Germinal center (tissue), 1 donor: ENCODE results near the gene LENG8.
A peak's percentile ranks its signal among the peaks of the same experiment; 100 is the strongest.
"Not testable (repeated sequence)": the region's sequence is repeated elsewhere in the genome, so short reads cannot be mapped to it uniquely, and the experiment has no call there.

Experiments used
- DNase-seq: peaks from one replicate; pipeline ENCODE4 v3.0.0; 2012; ENCODE audit warnings: mixed read lengths, low spot score

Gene LENG8

DNA sequence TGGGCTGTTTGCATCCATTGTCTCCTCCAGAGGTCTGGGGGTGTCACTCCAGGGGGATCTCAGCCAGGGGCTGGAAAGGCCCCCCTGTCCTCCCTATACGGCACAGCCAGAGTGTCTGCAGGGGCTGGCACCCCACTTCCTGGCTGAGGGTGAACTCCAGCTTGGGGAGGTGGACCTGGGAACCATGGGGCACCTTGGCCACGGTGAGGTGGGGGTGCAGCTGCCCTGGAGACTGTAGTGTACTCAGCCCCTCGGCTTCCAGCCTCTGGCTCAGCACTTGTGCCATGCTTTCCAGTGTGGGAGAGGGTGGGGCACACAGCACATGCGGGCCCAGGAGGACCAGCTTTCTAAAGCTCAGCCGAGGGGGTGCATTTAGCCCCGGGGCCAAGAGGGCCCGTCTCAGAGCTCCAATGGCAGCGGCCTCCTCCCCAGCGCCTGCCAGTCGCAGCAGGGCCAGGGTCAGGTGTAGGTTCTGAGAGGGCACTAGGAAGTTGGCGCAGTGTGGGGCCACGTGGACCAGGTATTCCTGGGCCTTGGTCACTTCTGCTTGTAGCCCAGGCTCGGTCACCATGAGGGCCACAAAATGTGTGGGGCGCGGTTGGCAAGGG, 13.2 kb downstream of the LENG8 start:
- no peak for DNase-seq

DNA sequence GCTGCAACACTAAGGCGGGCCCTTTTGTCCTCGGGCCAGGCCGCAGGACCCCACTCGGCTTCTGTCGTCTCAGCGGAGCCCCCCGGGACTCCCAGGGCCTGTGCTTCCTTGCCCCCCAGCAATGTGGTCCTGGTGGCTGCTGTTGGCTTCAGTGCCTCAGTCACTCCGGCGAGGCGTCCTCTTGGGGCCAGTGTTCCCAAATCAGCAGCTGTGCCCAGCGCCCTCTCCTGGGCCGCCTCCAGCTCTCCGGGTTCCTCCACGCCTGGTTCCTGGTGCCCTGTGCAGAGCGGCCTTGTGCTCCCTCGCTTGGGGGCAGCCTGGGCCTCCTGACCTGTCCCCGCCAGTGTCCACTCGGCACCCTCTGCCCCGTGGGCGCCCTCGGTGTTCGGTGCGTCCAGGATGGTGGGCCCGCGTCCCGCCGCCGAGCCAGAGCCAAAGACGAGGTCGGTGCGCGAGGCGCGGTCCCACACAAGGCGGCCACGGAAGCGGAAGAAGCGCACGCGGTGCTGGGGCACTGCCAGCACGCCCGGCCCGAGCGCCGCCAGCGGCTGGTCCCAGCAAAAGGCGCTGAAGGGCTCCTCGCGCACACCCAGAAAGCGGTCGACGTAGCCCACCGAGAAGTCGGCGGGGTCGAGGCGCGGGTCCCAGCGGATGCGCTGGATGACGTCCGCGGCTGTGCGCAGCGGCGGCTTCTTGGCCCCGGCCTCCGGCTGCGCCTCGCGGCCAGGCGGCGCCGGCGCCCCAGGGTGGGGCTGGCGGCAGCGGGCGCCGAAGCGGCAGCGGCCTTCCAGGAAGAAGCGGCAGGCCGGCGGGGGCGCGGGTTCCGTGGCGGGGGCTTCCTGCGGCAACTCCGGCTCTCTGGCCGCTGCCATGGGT, 13.9 kb downstream of the LENG8 start:
- peak; percentile 53 for DNase-seq

DNA sequence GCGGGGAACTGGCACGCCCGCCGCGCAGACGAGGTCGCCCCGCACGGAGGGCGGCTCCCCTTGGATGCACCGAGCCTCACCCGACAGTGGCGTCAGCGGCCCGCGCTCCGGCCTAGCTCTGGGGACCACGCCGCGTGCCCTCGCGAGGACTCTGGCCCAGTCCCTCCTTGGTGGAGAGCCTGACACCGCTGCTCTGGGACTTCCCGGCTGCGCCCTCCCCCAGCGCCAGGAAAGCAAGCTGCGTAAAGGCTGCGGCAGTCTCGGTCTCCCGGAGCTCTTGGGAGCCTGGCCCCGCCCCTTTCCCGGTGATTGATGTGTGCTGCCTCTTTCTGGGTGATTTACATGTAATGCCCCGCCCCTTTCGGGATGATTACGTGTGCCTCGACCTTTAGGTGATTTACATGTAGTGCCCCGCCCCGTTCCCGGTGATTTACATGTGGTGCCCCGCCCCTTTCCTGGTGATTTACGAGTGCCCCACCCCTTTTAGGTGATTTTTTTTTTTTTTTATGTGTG, 14.6 kb downstream of the LENG8 start, which contains the start of gene LENG9:
TSS of gene LENG9 (minus strand) at position 248 of the 513 bp plus-strand sequence. CDS start 252 bp downstream, outside the sequence.
- peak; percentile 84 for DNase-seq

DNA sequence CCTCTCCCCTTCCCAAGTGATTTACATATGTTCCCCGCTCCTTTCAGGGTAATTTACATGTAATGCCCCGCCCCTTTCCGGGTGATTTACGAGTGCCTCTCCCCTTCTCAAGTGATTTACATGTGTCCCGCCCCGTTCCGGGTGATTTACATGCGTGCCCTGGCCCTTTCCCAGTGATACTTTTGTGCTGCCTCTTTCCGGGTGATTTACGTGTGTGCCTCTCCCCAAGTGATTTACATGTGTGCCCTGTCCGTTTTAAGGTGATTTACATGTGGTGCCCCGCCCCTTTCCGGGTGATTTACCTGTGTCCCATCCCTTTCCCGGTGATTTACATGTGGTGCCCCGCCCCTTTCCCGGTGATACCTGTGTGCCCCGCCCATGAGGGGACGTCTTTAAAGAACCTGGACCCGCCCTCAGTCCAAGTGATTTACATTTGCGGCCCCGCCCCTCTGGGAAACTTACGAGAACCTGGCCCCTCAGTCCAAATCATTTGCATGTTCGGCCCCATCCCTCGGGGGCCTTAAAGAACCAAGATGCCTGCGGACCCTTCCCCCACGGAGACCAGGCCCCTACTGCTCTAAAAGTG, 15.1 kb downstream of the LENG8 start:
- DNase-seq = peak; percentile 79

DNA sequence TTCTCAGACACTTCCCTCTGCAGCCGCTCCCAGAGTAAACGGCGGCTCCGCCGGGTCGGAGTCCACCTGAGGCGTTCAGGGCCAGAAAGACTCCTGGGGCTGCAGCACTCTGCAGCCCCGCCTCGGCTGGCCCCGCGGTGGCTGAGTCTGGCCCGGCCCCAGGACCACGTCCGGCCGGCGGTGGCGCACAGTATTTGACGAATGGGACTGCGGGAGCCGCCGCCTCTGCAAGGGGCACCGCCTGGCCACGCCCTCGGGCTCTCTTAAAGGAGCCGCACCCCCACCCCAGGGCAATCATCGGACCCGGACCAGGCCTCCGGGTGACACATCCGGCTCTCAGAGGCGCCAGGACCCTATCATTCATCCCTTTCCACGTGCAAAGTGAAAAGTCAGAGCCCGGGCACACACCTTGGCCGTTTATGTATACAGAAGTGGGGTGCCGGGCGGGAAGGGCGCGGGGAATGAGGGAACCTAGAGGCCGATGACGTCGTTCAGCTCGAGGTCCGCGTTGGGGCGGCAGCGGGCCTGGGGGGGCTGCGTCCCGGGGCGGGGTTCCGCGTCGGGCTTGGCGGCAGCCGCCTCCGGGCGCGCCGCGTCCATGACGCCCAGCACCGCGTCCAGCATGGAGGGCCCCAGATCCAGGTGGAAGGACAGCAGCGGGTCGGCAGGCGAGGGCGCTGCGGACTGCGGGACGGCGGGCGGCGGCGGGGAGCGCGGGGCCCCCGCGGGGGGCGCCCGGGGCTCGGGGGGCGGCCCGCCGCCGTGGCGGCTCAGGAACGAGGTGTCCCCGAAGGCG, 15.8 kb downstream of the LENG8 start:
- peak; percentile 82 for DNase-seq

DNA sequence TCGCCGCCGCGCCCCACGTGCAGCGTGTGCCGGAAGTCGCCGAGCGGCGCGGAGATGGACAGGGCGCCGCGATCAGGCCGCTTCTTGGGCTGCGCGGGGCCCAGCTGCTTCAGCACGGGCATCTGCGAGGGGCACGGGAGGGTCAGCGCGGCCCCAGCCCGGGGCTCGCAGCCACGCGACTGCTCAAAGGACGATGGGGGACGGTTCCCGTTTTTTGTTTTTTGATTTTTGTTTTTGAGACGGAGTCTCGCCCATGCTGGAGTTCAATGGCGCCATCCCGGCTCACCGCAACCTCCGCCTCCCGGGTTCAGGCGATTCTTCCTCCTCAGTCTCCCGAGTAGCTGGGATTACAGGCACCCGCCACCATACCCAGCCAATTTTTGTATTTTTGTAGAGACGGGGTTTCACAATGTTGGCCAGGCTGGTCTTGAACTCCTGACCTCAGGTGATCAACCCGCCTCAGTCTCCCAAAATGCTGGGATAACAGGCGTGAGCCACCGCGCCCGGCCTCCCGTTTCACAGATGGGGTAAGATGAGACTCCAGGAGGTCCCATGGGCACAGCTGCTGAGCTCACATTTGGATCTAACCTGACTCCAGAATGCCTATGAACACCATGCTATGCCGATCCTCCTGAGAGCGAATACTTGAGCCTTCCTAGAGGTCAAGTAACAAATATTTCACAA, 16.6 kb downstream of the LENG8 start:
- no peak for DNase-seq

DNA sequence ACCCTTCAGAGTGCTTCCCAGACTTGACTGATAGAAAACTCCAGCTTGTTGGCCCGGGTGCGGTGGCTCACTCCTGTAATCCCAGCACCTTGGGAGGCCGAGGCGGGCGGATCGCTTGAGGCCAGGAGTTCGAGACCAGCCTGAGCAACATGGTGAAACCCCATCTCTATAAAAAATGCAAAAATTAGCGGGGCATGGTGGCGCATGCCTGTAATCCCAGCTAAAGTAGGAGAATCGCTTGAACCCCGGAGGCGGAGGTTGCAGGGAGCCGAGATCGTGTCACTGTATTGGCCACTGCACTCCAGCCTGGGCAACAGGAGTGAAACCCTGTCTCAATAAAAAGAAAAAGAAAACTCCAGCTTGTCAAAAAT, 17.1 kb downstream of the LENG8 start:
- not testable (repeated sequence) for DNase-seq

DNA sequence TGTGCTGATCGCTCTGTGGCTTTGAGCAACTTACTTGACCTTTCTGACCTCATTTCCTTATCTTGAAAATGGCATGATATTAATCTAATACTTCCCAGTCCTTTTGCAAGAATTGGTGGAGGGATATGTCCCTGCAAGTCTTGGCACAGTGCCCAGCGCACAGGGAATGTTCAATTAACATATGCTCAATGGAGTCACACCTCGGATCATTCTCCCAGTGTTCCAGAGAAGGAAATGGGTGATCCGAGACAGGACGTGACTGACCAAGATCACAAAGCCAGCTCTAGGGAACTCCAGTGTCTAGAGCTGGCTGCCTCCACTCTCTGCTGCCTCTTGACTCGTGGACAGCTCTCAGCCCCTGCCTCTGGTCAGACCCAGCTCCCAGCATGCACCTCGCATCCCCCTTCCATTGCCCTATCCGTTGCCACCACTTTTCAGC, 20.5 kb downstream of the LENG8 start:
- no peak for DNase-seq

DNA sequence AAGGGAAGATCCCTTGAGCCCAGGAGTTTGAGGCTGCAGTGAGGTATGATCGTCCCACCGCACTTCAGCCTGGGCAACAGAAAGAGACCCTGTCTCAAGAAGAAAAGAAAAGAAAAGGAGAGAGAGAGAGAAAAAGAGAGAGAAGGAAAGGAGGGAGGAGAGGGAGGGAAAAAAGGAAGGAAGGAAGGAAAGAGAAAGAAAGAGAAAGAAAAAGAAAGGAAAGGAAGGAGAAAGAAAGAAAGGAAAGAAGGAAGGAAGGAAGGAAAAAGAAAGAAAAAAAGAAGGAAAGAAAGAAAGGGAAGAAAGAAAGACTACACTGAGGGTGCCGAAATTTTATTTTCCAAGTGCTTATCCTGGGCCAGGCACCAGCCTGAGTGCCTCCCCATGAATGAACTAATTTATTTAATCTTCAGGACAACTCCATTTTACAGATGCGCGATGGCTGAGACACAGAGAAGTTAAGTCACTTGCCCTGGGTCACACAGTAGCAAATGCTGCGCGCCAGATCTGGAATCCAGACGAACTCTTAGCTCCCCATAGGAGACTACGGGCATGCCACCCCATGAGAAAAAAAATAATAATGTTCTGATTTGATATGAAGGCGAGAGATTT, 21.4 kb downstream of the LENG8 start:
- DNase-seq = no peak

DNA sequence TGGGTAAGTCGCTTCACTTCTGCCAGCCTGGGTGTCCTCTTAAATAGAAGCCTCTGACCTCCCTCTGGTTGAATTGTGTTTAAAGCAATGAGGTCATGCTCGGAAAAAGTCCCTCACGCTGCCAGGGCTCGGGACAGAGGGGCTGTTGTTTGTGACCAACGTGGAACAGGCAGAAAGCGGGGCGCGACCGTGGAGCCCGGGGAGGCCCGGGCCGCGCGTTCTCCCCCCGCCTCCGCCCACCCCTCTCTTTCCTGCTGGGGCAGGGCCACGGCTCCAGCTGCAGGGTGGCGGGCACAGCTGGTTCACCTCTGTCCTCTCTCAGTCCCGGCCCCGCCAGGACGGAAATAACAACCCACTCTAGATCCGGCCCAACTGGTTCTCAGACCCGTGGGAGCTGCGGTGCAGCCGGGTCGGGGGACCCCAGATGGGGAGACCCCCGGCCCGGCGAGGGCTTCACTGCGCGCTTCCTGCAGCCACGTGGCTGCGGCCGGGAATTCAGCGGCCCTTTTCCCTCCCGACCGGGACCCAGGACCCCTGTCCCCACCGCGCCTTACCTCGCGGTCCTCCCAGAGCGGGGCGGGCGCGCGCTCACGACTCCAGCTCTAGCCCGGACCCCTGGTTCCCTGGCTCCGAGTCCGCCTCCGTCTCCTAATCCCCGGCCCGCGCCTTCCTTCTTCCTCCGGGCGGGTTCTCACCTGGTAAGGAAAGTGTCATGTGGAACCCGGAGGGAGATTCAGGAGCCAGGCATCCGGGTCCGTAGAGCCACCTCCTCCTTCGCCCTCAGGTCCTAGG, 22.2 kb downstream of the LENG8 start:
- DNase-seq = no peak

DNA sequence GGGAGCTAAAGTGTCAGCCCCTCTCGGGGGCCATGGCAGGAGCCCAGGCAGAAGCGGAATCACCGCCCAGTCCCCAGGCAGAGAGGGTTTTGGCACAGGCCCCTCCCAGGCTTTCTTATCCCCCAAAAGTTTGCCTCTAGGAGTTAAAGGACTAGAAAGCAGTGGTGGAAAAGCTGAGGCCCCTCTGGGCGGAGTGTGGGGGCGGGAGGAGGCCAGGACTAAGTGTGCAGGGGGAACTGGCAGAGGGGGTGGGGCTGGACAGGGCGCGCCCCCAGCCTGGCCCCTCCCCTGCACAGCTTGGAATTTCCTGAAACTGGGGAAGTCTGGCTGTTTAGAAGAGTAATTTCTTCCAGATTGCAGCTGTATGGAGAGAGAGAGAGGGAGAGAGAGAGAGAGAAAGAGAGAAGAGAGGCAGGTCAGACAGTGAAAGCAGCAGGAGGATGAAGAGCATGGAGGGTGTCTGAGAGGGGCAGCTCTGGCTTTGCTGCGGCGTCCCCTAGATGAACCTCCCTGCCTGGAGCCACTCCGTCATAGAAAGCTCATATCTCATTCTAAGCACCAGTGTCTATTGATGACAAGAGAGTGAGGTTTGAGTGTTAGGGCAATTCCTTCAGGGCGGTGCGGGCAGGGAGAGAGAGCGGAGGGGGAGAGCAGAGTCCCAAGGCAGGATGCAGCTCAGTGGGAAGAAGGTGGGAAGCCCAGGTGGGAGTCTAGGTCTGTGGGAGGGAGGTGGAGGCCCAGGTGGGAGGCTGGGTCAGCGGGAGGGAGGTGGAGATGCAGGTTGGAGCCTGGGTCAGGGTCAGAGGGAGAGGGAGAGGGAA, 24.3 kb downstream of the LENG8 start, which contains the start of gene CDC42EP5:
TSS of gene CDC42EP5 (minus strand) at position 226 of the 821 bp plus-strand sequence. CDS start 7,749 bp downstream, outside the sequence.
- DNase-seq = no peak

DNA sequence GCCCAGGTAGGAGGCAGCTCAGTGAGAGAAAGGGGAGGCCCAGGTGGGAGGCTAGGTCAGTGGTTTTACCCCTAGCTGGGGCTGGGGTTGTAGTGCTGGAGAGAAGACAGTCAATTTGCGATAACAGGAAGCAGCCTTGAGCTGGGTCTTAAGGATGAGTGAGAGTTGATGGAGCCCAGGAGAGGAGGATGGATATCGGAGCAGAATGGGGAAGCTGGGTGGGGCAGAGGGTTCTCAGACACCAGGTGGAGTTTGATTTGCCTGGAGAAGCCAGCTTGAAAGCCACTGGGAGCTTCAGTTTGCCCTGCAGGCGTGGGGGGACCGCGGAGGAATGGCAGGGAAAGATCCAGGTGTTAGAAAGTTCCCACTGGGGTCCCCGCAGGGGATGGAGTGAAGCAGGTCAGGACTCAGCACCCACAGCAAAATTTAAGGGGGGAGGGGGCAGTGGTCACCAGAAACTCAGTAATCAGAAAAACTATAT, 24.9 kb downstream of the LENG8 start:
- no peak for DNase-seq

DNA sequence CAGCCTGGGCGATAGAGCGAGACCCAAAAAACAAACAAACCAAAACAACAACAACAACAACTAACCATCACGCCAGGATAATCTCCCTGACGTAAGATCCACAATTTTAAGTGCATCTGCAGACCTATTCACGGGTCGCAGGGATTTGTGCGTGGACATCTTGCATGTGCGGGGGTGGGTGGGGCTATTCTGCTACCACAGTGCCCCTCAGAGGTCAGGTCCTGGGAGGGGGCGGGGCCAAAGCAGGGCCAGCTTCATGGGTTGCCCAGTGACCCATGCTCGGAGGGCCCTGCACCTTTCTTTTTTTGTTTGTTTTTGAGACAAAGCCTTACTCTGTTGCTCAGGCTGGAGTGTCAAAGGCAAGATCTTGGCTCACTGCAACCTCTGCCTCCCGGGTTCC, 26.7 kb downstream of the LENG8 start:
- DNase-seq = no peak

DNA sequence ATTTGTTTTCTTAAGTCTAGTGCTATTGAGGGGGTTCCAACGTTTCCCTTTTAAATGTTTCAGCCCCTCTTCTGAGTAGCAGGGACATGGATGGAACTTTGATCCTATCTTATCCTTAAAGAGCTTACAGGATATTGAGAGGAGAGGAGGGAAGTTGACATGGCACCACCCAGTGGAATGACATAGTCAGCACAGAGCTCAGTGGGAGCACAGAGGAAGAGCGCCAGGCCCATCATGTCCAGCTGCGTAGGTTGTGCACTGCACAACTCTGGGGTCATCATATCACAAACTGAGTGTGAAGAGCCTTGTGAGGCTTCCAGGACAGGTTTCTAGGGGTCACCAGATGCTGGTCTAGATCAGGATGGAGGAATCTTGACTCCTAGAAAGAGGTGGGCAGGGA, 28.7 kb downstream of the LENG8 start:
- no peak for DNase-seq

DNA sequence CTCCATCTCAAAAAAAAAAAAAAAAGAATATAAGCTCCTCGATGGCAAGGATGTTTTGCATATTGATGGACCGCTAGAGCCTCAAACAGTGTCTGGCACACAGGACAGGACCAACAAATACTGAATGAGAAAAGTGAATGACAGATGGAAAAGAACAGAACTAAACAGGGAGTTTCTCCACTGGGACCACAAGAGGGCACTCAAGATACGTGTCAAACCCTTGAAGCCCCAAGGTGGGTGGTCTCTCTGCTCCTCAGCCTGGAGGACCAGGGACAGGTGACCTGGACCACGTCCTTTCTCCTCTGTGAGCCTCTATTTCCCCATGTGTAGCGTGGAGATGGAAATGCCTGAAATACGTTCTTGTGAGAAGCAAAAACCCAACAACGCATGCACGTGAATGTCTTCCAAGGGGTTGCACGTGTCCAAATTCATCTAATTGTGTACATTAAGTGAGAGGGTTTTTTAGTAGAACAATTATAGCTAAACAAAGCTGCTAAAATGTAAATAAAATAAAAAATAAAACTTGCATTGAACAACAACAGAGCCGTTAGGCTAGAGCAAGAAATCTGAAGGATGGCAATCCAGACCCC, 29.8 kb downstream of the LENG8 start:
- DNase-seq = peak; percentile 44

DNA sequence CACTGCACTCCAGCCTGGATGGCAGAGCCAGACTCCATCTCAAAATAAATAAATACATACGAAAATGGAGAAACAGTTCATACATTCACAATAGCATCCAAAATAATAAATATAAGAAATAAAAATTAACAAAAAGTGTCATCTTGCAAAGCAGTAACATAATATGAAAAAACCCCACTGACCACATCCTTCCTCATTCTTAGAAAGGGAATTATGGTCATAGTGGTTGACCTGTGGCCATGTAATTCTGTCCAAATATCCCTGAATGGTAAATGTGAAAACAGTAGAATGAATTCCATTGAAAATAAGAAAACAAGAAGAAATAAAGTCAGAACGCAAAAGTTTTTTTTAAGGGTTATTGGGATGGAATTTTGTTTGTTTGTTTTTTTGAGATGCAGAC, 31.1 kb downstream of the LENG8 start:
- DNase-seq = no peak

DNA sequence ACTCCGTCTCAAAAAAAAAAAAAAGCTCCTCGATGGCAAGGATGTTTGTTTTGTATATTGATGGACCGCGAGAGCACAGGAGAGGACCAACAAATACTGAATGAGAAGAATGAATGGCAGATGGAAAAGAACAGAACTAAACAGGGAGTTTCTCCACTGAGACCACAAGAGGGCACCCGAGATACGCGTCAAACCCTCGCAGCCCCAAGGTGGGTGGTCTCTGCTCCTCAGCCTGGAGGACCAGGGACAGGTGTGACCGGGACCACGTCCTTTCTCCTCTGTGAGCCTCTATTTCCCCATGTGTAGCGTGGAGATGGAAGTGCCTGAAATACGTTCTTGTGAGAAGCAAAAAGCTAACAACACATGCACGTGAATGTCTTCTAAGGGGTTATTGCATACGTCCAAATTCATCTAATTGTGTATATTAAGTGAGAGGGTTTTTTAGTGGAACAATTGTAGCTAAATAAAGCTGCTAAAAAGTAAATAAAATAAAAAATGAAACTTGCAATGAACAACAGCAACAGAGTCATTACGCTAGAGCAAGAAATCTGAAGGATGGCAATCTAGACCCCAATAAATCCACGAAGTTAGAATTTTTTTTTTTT, 32.4 kb downstream of the LENG8 start:
- DNase-seq = peak; percentile 54

DNA sequence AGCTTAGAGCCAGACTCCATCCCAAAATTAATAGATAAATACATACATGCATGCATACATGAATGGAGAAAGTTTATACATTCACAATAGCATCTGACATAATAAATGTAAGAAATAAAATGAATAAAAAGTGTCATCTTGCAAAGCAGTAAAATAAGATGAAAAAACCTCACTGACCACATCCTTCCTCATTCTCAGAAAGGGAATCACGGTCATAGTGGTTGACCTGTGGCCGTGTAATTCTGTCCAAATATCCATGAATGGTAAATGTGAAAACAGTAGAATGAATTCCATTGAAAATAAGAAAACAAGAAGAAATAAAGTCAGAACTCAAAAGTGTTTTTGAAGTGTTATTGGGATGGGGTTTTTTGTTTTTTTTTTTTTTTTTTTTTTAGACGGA, 33.9 kb downstream of the LENG8 start:
- DNase-seq = no peak
